ENCODE measurements around the gene HRK.

HRK gene

GRCh38 chr12:116894913-116895312, 13.7 kb upstream of the HRK start:
- Mint-ChIP-seq H3K36me3 (ENCODE audit: low read depth) (no peaks in the 10 kb centered on the region), H3K4me3 (no peak overlapping the region), H3K9me3 (peaks cover 5% of the 10 kb centered on the region), H3K27me3 (ENCODE audit: low read depth) (peaks cover 25% of the 10 kb centered on the region), H3K4me1 (no peaks in the 10 kb centered on the region), H3K27ac (no peak overlapping the region)
- TF ChIP-seq CTCF (IDR thresholded peaks at IDR 0.05; ENCODE audit: unreplicated experiment in 3 of 3), result no peak

- H3K4me1 Mint-ChIP-seq, result no peaks in the 10 kb centered on the region
- H3K27me3 Mint-ChIP-seq (ENCODE audit: low read depth), result peaks cover 15% of the 10 kb centered on the region
- no peaks in the 10 kb centered on the region for H3K36me3 Mint-ChIP-seq (ENCODE audit: low read depth)
- no peak overlapping the region for H3K4me3 Mint-ChIP-seq
- no peaks in the 10 kb centered on the region for H3K9me3 Mint-ChIP-seq
- no peak for TF ChIP-seq CTCF (IDR thresholded peaks at IDR 0.05; ENCODE audit: unreplicated experiment in 3 of 3)
- no peak overlapping the region for H3K27ac Mint-ChIP-seq
Measured at GRCh38 chr12:116892349-116893140, 11.3 kb upstream of the HRK start.

GRCh38 chr12:116891019-116891418, 9.8 kb upstream of the HRK start:
- Mint-ChIP-seq H3K4me3 (no peak overlapping the region), H3K4me1 (no peaks in the 10 kb centered on the region), H3K27me3 (ENCODE audit: low read depth) (peaks cover 18% of the 10 kb centered on the region), H3K9me3 (no peaks in the 10 kb centered on the region), H3K27ac (no peak overlapping the region), H3K36me3 (ENCODE audit: low read depth) (no peaks in the 10 kb centered on the region)
- no peak for TF ChIP-seq CTCF (IDR thresholded peaks at IDR 0.05; ENCODE audit: unreplicated experiment in 3 of 3)

GRCh38 chr12:116890330-116890729, 9.1 kb upstream of the HRK start:
- Mint-ChIP-seq H3K27me3 (ENCODE audit: low read depth) (peaks cover 23% of the 10 kb centered on the region), H3K4me3 (no peak overlapping the region), H3K27ac (no peak overlapping the region), H3K4me1 (no peaks in the 10 kb centered on the region), H3K36me3 (ENCODE audit: low read depth) (no peaks in the 10 kb centered on the region), H3K9me3 (no peaks in the 10 kb centered on the region)
- no peak for TF ChIP-seq CTCF (IDR thresholded peaks at IDR 0.05; ENCODE audit: unreplicated experiment in 3 of 3)

- Mint-ChIP-seq H3K4me1 (no peaks in the 10 kb centered on the region), H3K36me3 (ENCODE audit: low read depth) (no peaks in the 10 kb centered on the region), H3K9me3 (no peaks in the 10 kb centered on the region), H3K4me3 (no peak overlapping the region), H3K27me3 (ENCODE audit: low read depth) (peaks cover 45% of the 10 kb centered on the region), H3K27ac (no peak overlapping the region)
- no peak for TF ChIP-seq CTCF (IDR thresholded peaks at IDR 0.05; ENCODE audit: unreplicated experiment in 3 of 3)
Measured at GRCh38 chr12:116887897-116888296, 6.7 kb upstream of the HRK start.

GRCh38 chr12:116887244-116887643, 6.0 kb upstream of the HRK start:
- Mint-ChIP-seq H3K27me3 (ENCODE audit: low read depth) (peaks cover 51% of the 10 kb centered on the region), H3K36me3 (ENCODE audit: low read depth) (no peaks in the 10 kb centered on the region), H3K4me3 (no peak overlapping the region), H3K9me3 (no peaks in the 10 kb centered on the region), H3K27ac (no peak overlapping the region), H3K4me1 (peaks cover 7% of the 10 kb centered on the region)
- TF ChIP-seq CTCF (IDR thresholded peaks at IDR 0.05; ENCODE audit: unreplicated experiment in 3 of 3), result no peak

Data from nephron (organoid).